H1 (cell line): ENCODE measurements around the gene ANKFN1. TPM values are rescaled to one million over a fixed set of nuclear protein-coding genes. Genes with fewer than 3 reads are reported as not detected.

Source experiments
- CTCF ChIA-PET: fragments of 300-600 bp; sonication (Branson Sonifier 250); formaldehyde crosslinking; loops from one replicate; lab custom pipeline; 2021; ENCODE audit not compliant: partially characterized antibody; lab: Charles Lee
- POLR2A ChIA-PET: fragments of 300-600 bp; sonication (Branson Sonifier 250); formaldehyde crosslinking; loops from one replicate; lab custom pipeline; 2021; ENCODE audit warnings: inconsistent platforms; ENCODE audit not compliant: partially characterized antibody; lab: Charles Lee
- DNase-seq, 2 experiments: peaks; one replicate each; pipeline versions ENCODE4 v3.0.0 to v3.0.0-alpha.2; 2010 to 2022; ENCODE audit warnings: low spot score in 2 of 2, low read depth in 1 of 2, mixed read lengths in 1 of 2
- FAIRE-seq: peaks from 2 replicates; lab custom pipeline; 2011; peaks lifted over from hg19 to GRCh38; lab: Jason Lieb, UNC
- H2AFZ ChIP-seq: 2 replicates; pipeline ENCODE4 v1.8.1; 2012; ENCODE audit warnings: low read length, inconsistent platforms
- H2AK5ac ChIP-seq: 2 replicates; pipeline ENCODE4 v1.6.1; 2013; ENCODE audit warnings: low read depth, low read length
- H2BK120ac ChIP-seq: replicated peaks from 2 replicates; pipeline ENCODE3; 2013; ENCODE audit warnings: low read depth, low read length, inconsistent platforms
- H2BK12ac ChIP-seq: 2 replicates; pipeline ENCODE4 v1.6.1; 2013; ENCODE audit warnings: low read depth, low read length
- H2BK15ac ChIP-seq: 2 replicates; pipeline ENCODE4 v1.6.1; 2013; ENCODE audit warnings: low read length
- H2BK20ac ChIP-seq: 2 replicates; pipeline ENCODE4 v1.6.1; 2013; ENCODE audit warnings: low read length
- H2BK5ac ChIP-seq: 2 replicates; pipeline ENCODE4 v1.6.1; 2013; ENCODE audit warnings: low read depth, low read length
- H3K14ac ChIP-seq: 2 replicates; pipeline ENCODE4 v1.6.1; 2013; ENCODE audit warnings: inconsistent platforms; ENCODE audit not compliant: insufficient read length
- H3K18ac ChIP-seq: 2 replicates; pipeline ENCODE4 v1.6.1; 2013; ENCODE audit warnings: low read length; ENCODE audit errors: extremely low read depth
- H3K23ac ChIP-seq: 2 replicates; pipeline ENCODE4 v1.6.1; 2013; ENCODE audit warnings: inconsistent platforms; ENCODE audit not compliant: insufficient read length
- H3K23me2 ChIP-seq: 2 replicates; pipeline ENCODE4 v1.6.1; 2013; ENCODE audit warnings: low read depth, low read length
- H3K27ac ChIP-seq: 2 replicates; pipeline ENCODE4 v1.6.1; 2011; ENCODE audit warnings: low read depth, low read length, inconsistent platforms
- H3K27me3 ChIP-seq, 4 experiments: replicated peaks in 1 of 4; 1 replicate in 1 of 4; 2 replicates in 3 of 4; pipeline versions ENCODE4 v1.6.1 to v1.8.1; 2011 to 2013; ENCODE audit warnings: low read length in 3 of 4, mild to moderate bottlenecking in 3 of 4, inconsistent platforms in 2 of 4, mixed read lengths in 2 of 4, moderate library complexity in 1 of 4; ENCODE audit not compliant: control insufficient read depth in 3 of 4, insufficient read depth in 3 of 4; ENCODE audit errors: extremely low read depth in 1 of 4
- H3K36me3 ChIP-seq, 4 experiments: 2 replicates each; pipeline versions ENCODE4 v1.6.1 to v1.8.1; 2011 to 2013; ENCODE audit warnings: mild to moderate bottlenecking in 4 of 4, low read length in 3 of 4, moderate library complexity in 2 of 4, control low read depth in 1 of 4, inconsistent platforms in 1 of 4; ENCODE audit not compliant: insufficient read depth in 4 of 4, control insufficient read depth in 2 of 4
- H3K4ac ChIP-seq: replicated peaks from 2 replicates; pipeline ENCODE3; 2013; ENCODE audit warnings: low read length, low read depth, mixed read lengths, inconsistent platforms; ENCODE audit not compliant: insufficient read length
- H3K4me1 ChIP-seq, 4 experiments: replicated peaks in 1 of 4; 1 replicate in 1 of 4; 2 replicates in 3 of 4; pipeline versions ENCODE4 v1.6.1 to v1.8.1; 2011 to 2013; ENCODE audit warnings: low read length in 3 of 4, inconsistent platforms in 2 of 4, mixed read lengths in 1 of 4; ENCODE audit not compliant: insufficient read depth in 4 of 4, control insufficient read depth in 3 of 4
- H3K4me2 ChIP-seq, 2 experiments: 2 replicates each; pipeline versions ENCODE4 v1.6.1 to v1.8.1; 2011 to 2013; ENCODE audit warnings: low read depth in 2 of 2, low read length in 2 of 2, control low read depth in 1 of 2, inconsistent platforms in 1 of 2, mild to moderate bottlenecking in 1 of 2; ENCODE audit not compliant: insufficient read depth in 1 of 2
- H3K4me3 ChIP-seq, 4 experiments: fragments of 200-600, 300-600 bp in 1 of 4; sonication (generic), shearing (Covaris generic), sonication (Bioruptor Twin) in 1 of 4; 2 replicates each; pipeline versions ENCODE4 v1.5.1 to v1.8.1; 2011 to 2016; ENCODE audit warnings: low read length in 4 of 4, low read depth in 3 of 4, control low read depth in 2 of 4, inconsistent platforms in 2 of 4, mild to moderate bottlenecking in 2 of 4, mixed read lengths in 1 of 4, moderate library complexity in 1 of 4; ENCODE audit not compliant: insufficient read depth in 2 of 4; ENCODE audit errors: extremely low read depth in 1 of 4
- H3K56ac ChIP-seq: replicated peaks from 2 replicates; pipeline ENCODE3; 2013; ENCODE audit warnings: low read depth, mild to moderate bottlenecking, mixed read lengths, low read length, inconsistent platforms; ENCODE audit not compliant: insufficient read length
- H3K79me1 ChIP-seq: 2 replicates; pipeline ENCODE4 v1.6.1; 2013; ENCODE audit warnings: low read depth, low read length, control low read depth
- H3K79me2 ChIP-seq, 2 experiments: 2 replicates each; pipeline versions ENCODE4 v1.6.1 to v1.8.1; 2012 to 2013; ENCODE audit warnings: low read length in 2 of 2, mild to moderate bottlenecking in 2 of 2, inconsistent platforms in 1 of 2; ENCODE audit not compliant: insufficient read depth in 2 of 2, control insufficient read depth in 1 of 2
- H3K9ac ChIP-seq, 4 experiments: replicated peaks in 1 of 4; 1 replicate in 1 of 4; 2 replicates in 3 of 4; pipeline versions ENCODE4 v1.6.1 to v1.8.1; 2011 to 2013; ENCODE audit warnings: low read depth in 3 of 4, low read length in 3 of 4, control low read depth in 2 of 4, mild to moderate bottlenecking in 2 of 4, moderate library complexity in 2 of 4, inconsistent platforms in 1 of 4; ENCODE audit errors: extremely low read depth in 1 of 4
- H3K9me3 ChIP-seq, 2 experiments: 2 replicates each; pipeline versions ENCODE4 v1.6.1 to v1.8.1; 2012 to 2013; ENCODE audit warnings: mild to moderate bottlenecking in 2 of 2, moderate library complexity in 2 of 2, control low read depth in 1 of 2, inconsistent platforms in 1 of 2, low read depth in 1 of 2, low read length in 1 of 2, mixed read lengths in 1 of 2; ENCODE audit not compliant: insufficient read depth in 2 of 2
- H4K20me1 ChIP-seq, 2 experiments: replicated peaks in 1 of 2; 2 replicates each; pipeline versions ENCODE3 to v1.8.1; 2011 to 2013; ENCODE audit warnings: inconsistent platforms in 2 of 2, low read length in 2 of 2, mild to moderate bottlenecking in 1 of 2; ENCODE audit not compliant: insufficient read depth in 2 of 2, control insufficient read depth in 1 of 2
- H4K5ac ChIP-seq: 2 replicates; pipeline ENCODE4 v1.6.1; 2013; ENCODE audit warnings: low read length, low read depth, mixed read lengths, inconsistent platforms; ENCODE audit not compliant: insufficient read length
- H4K8ac ChIP-seq: 2 replicates; pipeline ENCODE4 v1.8.0; 2013; ENCODE audit warnings: mild to moderate bottlenecking, moderate library complexity, low read length, inconsistent platforms; ENCODE audit not compliant: insufficient read depth; ENCODE audit errors: extremely low read depth
- H4K91ac ChIP-seq: replicated peaks from 2 replicates; pipeline ENCODE3; 2013; ENCODE audit warnings: low read length, mixed read lengths, inconsistent platforms; ENCODE audit not compliant: insufficient read length
- NRF1 ChIP-seq: IDR thresholded peaks from 2 replicates; pipeline ENCODE4 v1.6.1; 2011; ENCODE audit warnings: mild to moderate bottlenecking, low read depth, low read length, improper control_type of control experiment
- RXRA ChIP-seq: IDR thresholded peaks from 2 replicates; pipeline ENCODE4 v1.6.1; 2011; ENCODE audit warnings: low read depth, mild to moderate bottlenecking, low read length, moderate library complexity; ENCODE audit not compliant: insufficient read depth
- SIRT6 ChIP-seq: IDR thresholded peaks from one replicate; pipeline ENCODE4 v1.7.1; 2012; ENCODE audit warnings: low read length, inconsistent platforms
- WGBS, 2 experiments: shearing (Covaris generic) in 1 of 2; methylation state at CpG; one replicate each; pipeline versions ENCODE4 v1.1.6 to v1.1.7; 2013 to 2015; ENCODE audit warnings: low lambda C conversion rate in 2 of 2, mixed read lengths in 2 of 2, inconsistent platforms in 1 of 2, low coverage in 1 of 2, missing lambda C conversion rate in 1 of 2; ENCODE audit not compliant: insufficient replicate concordance in 2 of 2, insufficient coverage in 1 of 2, insufficient read length in 1 of 2; ENCODE audit errors: extremely low coverage in 1 of 2, missing lambda C conversion rate in 1 of 2; 5-methylcytosine and 5-hydroxymethylcytosine counted together
- polyA plus RNA-seq, 7 experiments: library from polyadenylated mRNA; depleted of rRNA in 3 of 7; stranded (reverse) in 5 of 7; unstranded in 2 of 7; fragments of >200 nt in 5 of 7; fragments of 200-250 nt in 2 of 7; gene quantifications; 1 replicate in 5 of 7; 2 replicates in 1 of 7; 4 replicates in 1 of 7; pipeline versions ENCODE4 v1.2.1 to v1.2.3, GENCODE V29; 2011 to 2013; ENCODE audit warnings: missing spikeins in 2 of 7, mixed read lengths in 2 of 7
- total RNA-seq: library from RNA; stranded (reverse); fragmentation: NEBNext Ultra II Directional; extraction: Animal tissue kit (Norgen Biotek cat#: 25700); gene quantifications from 2 replicates; pipeline ENCODE4 v1.2.1, GENCODE V29; 2021

Gene ANKFN1
- total and polyA plus RNA-seq, 2 of the 8 experiments (the other 6 are each of a cell fraction or from before 2014, with no cell fraction given), result not detected

DNA sequence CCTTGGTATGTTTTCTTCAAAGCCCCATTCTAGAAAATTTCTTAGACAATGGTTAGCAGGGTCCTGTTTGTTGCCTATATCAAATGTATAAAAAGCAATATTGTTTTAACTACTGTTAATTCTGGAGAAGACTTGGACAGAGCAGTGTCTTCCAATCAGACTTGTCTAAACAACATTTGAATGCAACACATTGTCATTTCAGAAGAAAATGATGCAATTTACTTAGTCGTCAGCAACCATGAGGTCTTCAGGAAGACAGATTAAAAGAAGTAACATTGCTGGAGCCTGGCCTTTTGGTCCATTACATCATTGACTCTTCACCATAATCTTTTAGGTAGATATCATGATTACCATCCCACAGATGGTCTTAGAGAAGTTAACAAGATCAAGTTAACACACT lies 94.5 kb downstream of the ANKFN1 start:
- Histone ChIP-seq H3K36me3 (no peaks in the 10 kb centered on the region; a peak in 1 of 8 replicates), H2BK120ac (no peak overlapping the region), H3K14ac (no peak overlapping the region), H3K9me3 (no peaks in the 10 kb centered on the region), H2BK5ac (no peak overlapping the region), H4K91ac (no peak overlapping the region), H4K5ac (no peak overlapping the region), H3K4ac (no peak overlapping the region), H3K56ac (no peak overlapping the region), H4K20me1 (no peaks in the 10 kb centered on the region), H3K79me1 (no peaks in the 10 kb centered on the region), H3K4me1 (no peaks in the 10 kb centered on the region), H3K79me2 (no peaks in the 10 kb centered on the region), H3K23me2 (no peaks in the 10 kb centered on the region), H3K4me2 (no peak overlapping the region), H2AK5ac (no peak overlapping the region), H3K9ac (no peak overlapping the region), H2AFZ (no peak overlapping the region), H3K4me3 (no peak overlapping the region), H3K18ac (no peak overlapping the region), H3K23ac (no peak overlapping the region), H3K27ac (no peak overlapping the region), H2BK12ac (no peak overlapping the region), H4K8ac (no peak overlapping the region), H2BK20ac (no peak overlapping the region)
- DNase-seq (no peak), FAIRE-seq (no peak)
- 95% methylated on average over 1 of the region's 1 CpG; no CpG with 5 or more reads in 1 of the 2 experiments for WGBS, 2 experiments
- ChIA-PET CTCF (no interaction called here), POLR2A (no interaction called here)
- TF ChIP-seq NRF1 (no peak), RXRA (no peak), SIRT6 (no peak)
- TF ChIP-seq, all 59 proteins: peak for 0
- Histone ChIP-seq H3K27me3 (no peaks in the 10 kb centered on the region), H2BK15ac (no peak overlapping the region)
